ENCODE results near the gene SCARF2. TPM values are rescaled to one million over a fixed set of nuclear protein-coding genes. Genes with fewer than 3 reads are reported as not detected.

The SCARF2 gene
- total RNA-seq, 2 experiments from 2014 or later = 2.5 to 3.1 TPM

GRCh38 chr22:20441631-20442484 is 4.2 kb upstream of the SCARF2 start:
- peaks cover 44% of the 10 kb centered on the region for H3K36me3 Mint-ChIP-seq (ENCODE audit: low read depth)
- H3K36me3 ChIP-seq (ENCODE audit: insufficient read depth, low read length) = peaks cover 39% of the 10 kb centered on the region
- no peaks in the 10 kb centered on the region for H3K9me3 Mint-ChIP-seq
- H3K4me1 ChIP-seq (ENCODE audit: insufficient read depth, low read length) = peaks cover 14% of the 10 kb centered on the region
- no peak overlapping the region for H3K27ac Mint-ChIP-seq
- DNase-seq (no peak), ATAC-seq (ENCODE audit: poor library complexity) (no peak)
- peaks cover 15% of the 10 kb centered on the region for H3K27me3 Mint-ChIP-seq
- peaks cover 15% of the 10 kb centered on the region for H3K4me1 Mint-ChIP-seq (ENCODE audit: low read depth)
- TF ChIP-seq, protein P1, sequence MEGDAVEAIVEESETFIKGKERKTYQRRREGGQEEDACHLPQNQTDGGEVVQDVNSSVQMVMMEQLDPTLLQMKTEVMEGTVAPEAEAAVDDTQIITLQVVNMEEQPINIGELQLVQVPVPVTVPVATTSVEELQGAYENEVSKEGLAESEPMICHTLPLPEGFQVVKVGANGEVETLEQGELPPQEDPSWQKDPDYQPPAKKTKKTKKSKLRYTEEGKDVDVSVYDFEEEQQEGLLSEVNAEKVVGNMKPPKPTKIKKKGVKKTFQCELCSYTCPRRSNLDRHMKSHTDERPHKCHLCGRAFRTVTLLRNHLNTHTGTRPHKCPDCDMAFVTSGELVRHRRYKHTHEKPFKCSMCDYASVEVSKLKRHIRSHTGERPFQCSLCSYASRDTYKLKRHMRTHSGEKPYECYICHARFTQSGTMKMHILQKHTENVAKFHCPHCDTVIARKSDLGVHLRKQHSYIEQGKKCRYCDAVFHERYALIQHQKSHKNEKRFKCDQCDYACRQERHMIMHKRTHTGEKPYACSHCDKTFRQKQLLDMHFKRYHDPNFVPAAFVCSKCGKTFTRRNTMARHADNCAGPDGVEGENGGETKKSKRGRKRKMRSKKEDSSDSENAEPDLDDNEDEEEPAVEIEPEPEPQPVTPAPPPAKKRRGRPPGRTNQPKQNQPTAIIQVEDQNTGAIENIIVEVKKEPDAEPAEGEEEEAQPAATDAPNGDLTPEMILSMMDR (IDR thresholded peaks at IDR 0.05) = no peak
- intact Hi-C loops (cut with DNase I, micrococcal nuclease) = no loop called here
- peaks cover 13 to 15% of the 10 kb centered on the region in 2 experiments for H3K27me3 ChIP-seq (ENCODE audit: control insufficient read depth in 1 of 2, insufficient read depth in 2 of 2, low read length in 2 of 2)
- H3K27ac ChIP-seq (ENCODE audit: low read depth in 1 of 2, low read length in 2 of 2) = no peak overlapping the region
- peaks cover 0 to 5% of the 10 kb centered on the region in 2 experiments for H3K9me3 ChIP-seq (ENCODE audit: control insufficient read depth in 1 of 2, insufficient read depth in 1 of 2, low read length in 2 of 2)
- ChIA-PET CTCF (no interaction called here), POLR2A (interaction anchor here (1.9 kb wide), 1 partner anchor 22 kb away, joined by 5 read pairs; no protein-coding TSS in a partner anchor)
- no peak overlapping the region for H3K4me3 Mint-ChIP-seq
- H3K4me3 ChIP-seq (ENCODE audit: low read length) = no peak overlapping the region

GRCh38 chr22:20440637-20441591 is 3.3 kb upstream of the SCARF2 start:
- CTCF ChIA-PET = no interaction called here
- no peak for ATAC-seq (ENCODE audit: poor library complexity)
- Histone ChIP-seq H3K4me1 (ENCODE audit: insufficient read depth, low read length) (peaks cover 22% of the 10 kb centered on the region), H3K36me3 (ENCODE audit: insufficient read depth, low read length) (peaks cover 33% of the 10 kb centered on the region), H3K9me3 (ENCODE audit: control insufficient read depth in 1 of 2, insufficient read depth in 1 of 2, low read length in 2 of 2) (peaks cover 0 to 8% of the 10 kb centered on the region in 2 experiments), H3K4me3 (ENCODE audit: low read length) (no peak overlapping the region), H3K27ac (ENCODE audit: low read depth in 1 of 2, low read length in 2 of 2) (no peak overlapping the region), H3K27me3 (ENCODE audit: control insufficient read depth in 1 of 2, insufficient read depth in 2 of 2, low read length in 2 of 2) (peaks cover 21 to 22% of the 10 kb centered on the region in 2 experiments)
- Mint-ChIP-seq H3K27ac (no peak overlapping the region), H3K27me3 (peaks cover 20% of the 10 kb centered on the region), H3K9me3 (no peaks in the 10 kb centered on the region), H3K36me3 (ENCODE audit: low read depth) (peaks cover 35% of the 10 kb centered on the region), H3K4me1 (ENCODE audit: low read depth) (peaks cover 18% of the 10 kb centered on the region), H3K4me3 (no peak overlapping the region)
- peak in 1 of 14 experiments; percentile 28 for DNase-seq
- intact Hi-C loops (cut with DNase I, micrococcal nuclease) = no loop called here
- POLR2A ChIA-PET = interaction anchor here (1.9 kb wide), 1 partner anchor 23 kb away, joined by 5 read pairs; no protein-coding TSS in a partner anchor
- TF ChIP-seq, protein P1 (IDR thresholded peaks at IDR 0.05) = no peak

DNA sequence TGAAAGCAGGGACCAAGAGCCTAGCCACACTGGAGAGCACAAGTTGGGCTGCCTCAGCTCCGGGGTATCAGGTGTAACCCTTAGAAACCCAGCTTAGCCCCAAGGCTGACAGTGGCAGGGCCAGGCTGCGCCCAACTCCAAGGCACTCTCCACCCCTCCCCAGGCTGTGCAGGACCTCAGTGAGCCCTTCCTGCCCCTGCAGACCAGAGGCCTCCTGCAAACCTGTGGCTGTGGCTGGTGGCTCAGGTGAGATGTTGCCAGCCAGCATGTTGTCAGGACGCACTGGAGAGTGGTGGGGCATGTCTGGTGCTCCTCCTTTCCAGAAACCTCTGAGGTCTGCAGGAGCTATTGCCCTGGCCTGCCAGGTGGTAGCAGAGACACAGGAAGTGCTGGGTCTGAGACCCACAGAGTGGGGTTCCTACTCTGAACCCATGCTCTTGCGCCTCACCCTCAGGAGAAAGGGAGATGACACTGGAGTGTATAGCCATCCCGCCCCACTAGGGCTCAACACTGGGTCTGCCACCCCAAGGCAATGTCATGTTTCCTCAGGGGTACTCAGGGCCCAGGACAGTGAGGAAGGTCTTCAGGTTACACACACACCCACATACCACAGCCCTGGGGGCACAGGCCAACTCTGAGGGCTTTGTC is 2.4 kb upstream of the SCARF2 start:
- H3K27me3 ChIP-seq (ENCODE audit: control insufficient read depth in 1 of 2, insufficient read depth in 2 of 2, low read length in 2 of 2) = peaks cover 29 to 31% of the 10 kb centered on the region in 2 experiments
- no peak overlapping the region for H3K27ac ChIP-seq (ENCODE audit: low read depth in 1 of 2, low read length in 2 of 2)
- peaks cover 0 to 8% of the 10 kb centered on the region in 2 experiments for H3K9me3 ChIP-seq (ENCODE audit: control insufficient read depth in 1 of 2, insufficient read depth in 1 of 2, low read length in 2 of 2)
- Mint-ChIP-seq H3K27me3 (peaks cover 29% of the 10 kb centered on the region), H3K4me1 (ENCODE audit: low read depth) (peaks cover 18% of the 10 kb centered on the region), H3K27ac (no peak overlapping the region), H3K9me3 (no peaks in the 10 kb centered on the region), H3K36me3 (ENCODE audit: low read depth) (peaks cover 34% of the 10 kb centered on the region), H3K4me3 (no peak overlapping the region)
- peaks cover 26% of the 10 kb centered on the region for H3K4me1 ChIP-seq (ENCODE audit: insufficient read depth, low read length)
- POLR2A ChIA-PET = interaction anchor here (1.9 kb wide), 1 partner anchor 24 kb away, joined by 5 read pairs; no protein-coding TSS in a partner anchor
- H3K36me3 ChIP-seq (ENCODE audit: insufficient read depth, low read length) = peaks cover 27% of the 10 kb centered on the region
- intact Hi-C loops (cut with DNase I, micrococcal nuclease) = no loop called here
- TF ChIP-seq, protein P1 (IDR thresholded peaks at IDR 0.05) = no peak
- DNase-seq (peak in 1 of 14 experiments; percentile 8), ATAC-seq (ENCODE audit: poor library complexity) (no peak)
- CTCF ChIA-PET = no interaction called here
- no peak overlapping the region for H3K4me3 ChIP-seq (ENCODE audit: low read length)
